ENCODE measurements around the gene RCE1.

The RCE1 gene

DNA sequence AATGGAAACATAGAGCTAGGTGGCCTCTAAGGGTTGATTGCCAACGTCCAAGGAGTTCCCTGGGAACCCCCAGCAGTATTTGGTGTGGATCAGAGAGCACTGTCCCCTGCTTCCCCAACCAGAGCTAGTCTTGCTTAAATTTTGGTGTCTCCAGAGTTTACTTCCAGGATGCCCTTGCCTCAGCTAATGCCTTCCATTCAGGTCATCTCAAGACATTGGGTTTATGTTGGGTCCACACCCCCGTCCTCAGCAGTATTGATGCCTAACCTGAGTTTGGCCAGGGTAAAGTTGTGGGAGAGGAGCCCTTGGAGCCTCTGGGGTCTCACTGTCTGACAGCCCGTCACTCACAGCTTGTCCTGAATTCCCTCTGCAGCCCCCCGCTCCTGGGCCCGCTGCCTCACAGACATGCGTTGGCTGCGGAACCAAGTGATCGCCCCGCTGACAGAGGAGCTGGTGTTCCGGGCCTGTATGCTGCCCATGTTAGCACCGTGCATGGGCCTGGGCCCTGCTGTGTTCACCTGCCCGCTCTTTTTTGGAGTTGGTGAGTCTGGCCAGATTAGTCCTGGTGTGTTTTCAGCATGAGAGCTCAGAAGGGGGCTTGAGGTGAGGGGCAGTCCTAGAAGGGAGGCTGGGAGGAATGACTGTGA, 1.4 kb downstream of the RCE1 start:
- no peaks in the 10 kb centered on the region for H3K27me3 ChIP-seq (replicated peaks in 2 of 5; ENCODE audit: control insufficient read depth in 4 of 5, insufficient read depth in 5 of 5, low read length in 4 of 5)
- no peak for DNase-seq
- CTCF ChIA-PET = interaction anchor here (0.9 to 2.5 kb wide), 6 partner anchors 10 to 167 kb away, joined by 3 to 14 read pairs (median 4); partner anchors contain the start of gene RBM4B
- peaks cover 11 to 38% (median 31%) of the 10 kb centered on the region in 4 experiments for H3K4me1 ChIP-seq (ENCODE audit: control extremely low read depth in 1 of 4, control insufficient read depth in 4 of 4, insufficient read depth in 4 of 4, low read length in 3 of 4)
- H3K9me3 ChIP-seq (ENCODE audit: control extremely low read depth in 1 of 5, control insufficient read depth in 4 of 5, insufficient read depth in 2 of 5, low read depth in 1 of 5, low read length in 4 of 5) = no peaks in the 10 kb centered on the region
- H3K4me3 ChIP-seq (ENCODE audit: control insufficient read depth in 1 of 7, extremely low read depth in 1 of 7, insufficient read depth in 4 of 7, low read depth in 2 of 7, low read length in 6 of 7) = peak overlapping the region in 4 of 7 experiments; percentile 96 to 98 (median 98)
- POLR2A ChIA-PET = interaction anchor here (0.9 to 2.1 kb wide), 2 partner anchors 9 to 11 kb away, joined by 3 to 4 read pairs; no protein-coding TSS in a partner anchor
- H3K27ac ChIP-seq (ENCODE audit: insufficient read depth in 1 of 2, low read depth in 1 of 2, low read length in 2 of 2, poor library complexity in 1 of 2, severe bottlenecking in 2 of 2) = peak overlapping the region in 1 of 2 experiments; percentile 95
- peaks cover 0 to 44% (median 24%) of the 10 kb centered on the region in 4 experiments for H3K36me3 ChIP-seq (ENCODE audit: control insufficient read depth in 4 of 4, insufficient read depth in 4 of 4, low read length in 3 of 4)
- WGBS (ENCODE audit: insufficient coverage) = 89% methylated on average over 12 of the region's 12 CpGs

DNA sequence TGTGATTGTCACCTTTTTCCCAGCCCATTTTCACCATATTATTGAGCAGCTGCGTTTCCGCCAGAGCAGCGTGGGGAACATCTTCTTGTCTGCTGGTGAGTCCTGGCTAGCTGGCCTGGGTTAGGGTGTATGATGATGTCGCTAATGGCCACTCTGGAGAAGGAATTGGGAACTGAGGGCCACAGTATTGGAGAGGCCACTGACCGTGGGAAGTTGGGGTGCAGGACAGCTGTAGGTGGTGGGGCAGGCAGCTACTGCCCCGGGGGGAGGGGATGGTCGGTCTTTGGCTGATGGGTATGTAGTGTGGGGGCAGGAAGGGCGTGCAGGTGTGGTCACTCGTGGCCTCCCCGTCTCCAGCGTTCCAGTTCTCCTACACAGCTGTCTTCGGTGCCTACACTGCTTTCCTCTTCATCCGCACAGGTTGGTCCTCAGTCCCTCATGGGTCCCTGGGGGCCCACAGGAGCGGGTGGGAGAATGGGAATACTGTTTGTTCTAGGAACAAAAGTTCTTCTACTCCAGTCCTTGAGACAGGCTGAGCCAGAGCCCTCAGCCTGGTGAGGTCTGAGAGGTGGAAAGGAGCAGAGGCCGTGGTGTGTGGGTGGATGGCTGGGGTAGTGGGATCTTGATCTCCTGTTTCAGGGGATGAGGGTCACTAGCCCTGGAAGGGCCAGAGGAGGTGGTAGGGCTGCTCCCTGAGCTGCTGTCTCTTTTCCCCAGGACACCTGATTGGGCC, 2.1 kb downstream of the RCE1 start:
- no peak for DNase-seq
- WGBS (ENCODE audit: insufficient coverage) = 92% methylated on average over 12 of the region's 15 CpGs
- ChIA-PET POLR2A (interaction anchor here (2.1 kb wide), 1 partner anchor 11 kb away, joined by 4 read pairs; no protein-coding TSS in a partner anchor), CTCF (interaction anchor here (0.9 to 2.5 kb wide), 6 partner anchors 10 to 167 kb away, joined by 3 to 14 read pairs (median 4); partner anchors contain the start of gene RBM4B)
- no peak overlapping the region for H3K4me3 ChIP-seq (ENCODE audit: control insufficient read depth in 1 of 7, extremely low read depth in 1 of 7, insufficient read depth in 4 of 7, low read depth in 2 of 7, low read length in 6 of 7)
- H3K36me3 ChIP-seq (ENCODE audit: control insufficient read depth in 4 of 4, insufficient read depth in 4 of 4, low read length in 3 of 4) = peaks cover 0 to 39% (median 22%) of the 10 kb centered on the region in 4 experiments
- H3K27me3 ChIP-seq (replicated peaks in 2 of 5; ENCODE audit: control insufficient read depth in 4 of 5, insufficient read depth in 5 of 5, low read length in 4 of 5) = no peaks in the 10 kb centered on the region
- H3K27ac ChIP-seq (ENCODE audit: insufficient read depth in 1 of 2, low read depth in 1 of 2, low read length in 2 of 2, poor library complexity in 1 of 2, severe bottlenecking in 2 of 2) = no peak overlapping the region
- H3K4me1 ChIP-seq (ENCODE audit: control extremely low read depth in 1 of 4, control insufficient read depth in 4 of 4, insufficient read depth in 4 of 4, low read length in 3 of 4) = peaks cover 11 to 33% (median 28%) of the 10 kb centered on the region in 4 experiments
- H3K9me3 ChIP-seq (ENCODE audit: control extremely low read depth in 1 of 5, control insufficient read depth in 4 of 5, insufficient read depth in 2 of 5, low read depth in 1 of 5, low read length in 4 of 5) = no peaks in the 10 kb centered on the region

DNA sequence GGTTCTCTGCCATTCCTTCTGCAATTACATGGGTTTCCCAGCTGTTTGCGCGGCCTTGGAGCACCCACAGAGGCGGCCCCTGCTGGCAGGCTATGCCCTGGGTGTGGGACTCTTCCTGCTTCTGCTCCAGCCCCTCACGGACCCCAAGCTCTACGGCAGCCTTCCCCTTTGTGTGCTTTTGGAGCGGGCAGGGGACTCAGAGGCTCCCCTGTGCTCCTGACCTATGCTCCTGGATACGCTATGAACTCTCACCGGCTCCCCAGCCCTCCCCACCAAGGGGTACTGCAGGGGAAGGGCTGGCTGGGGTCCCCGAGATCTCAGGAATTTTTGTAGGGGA, 2.6 kb downstream of the RCE1 start:
- no peak for DNase-seq
- POLR2A ChIA-PET = interaction anchor here (0.5 to 2.1 kb wide), 2 partner anchors 10 to 191 kb away, joined by 4 to 5 read pairs; no protein-coding TSS in a partner anchor
- CTCF ChIA-PET = interaction anchor here (2.5 kb wide), 1 partner anchor 9 kb away, joined by 14 read pairs; no protein-coding TSS in a partner anchor
- peaks cover 11 to 28% (median 25%) of the 10 kb centered on the region in 4 experiments for H3K4me1 ChIP-seq (ENCODE audit: control extremely low read depth in 1 of 4, control insufficient read depth in 4 of 4, insufficient read depth in 4 of 4, low read length in 3 of 4)
- H3K27me3 ChIP-seq (replicated peaks in 2 of 5; ENCODE audit: control insufficient read depth in 4 of 5, insufficient read depth in 5 of 5, low read length in 4 of 5) = no peaks in the 10 kb centered on the region
- peaks cover 0 to 37% (median 22%) of the 10 kb centered on the region in 4 experiments for H3K36me3 ChIP-seq (ENCODE audit: control insufficient read depth in 4 of 4, insufficient read depth in 4 of 4, low read length in 3 of 4)
- no peak overlapping the region for H3K27ac ChIP-seq (ENCODE audit: insufficient read depth in 1 of 2, low read depth in 1 of 2, low read length in 2 of 2, poor library complexity in 1 of 2, severe bottlenecking in 2 of 2)
- H3K4me3 ChIP-seq (ENCODE audit: control insufficient read depth in 1 of 7, extremely low read depth in 1 of 7, insufficient read depth in 4 of 7, low read depth in 2 of 7, low read length in 6 of 7) = no peak overlapping the region
- H3K9me3 ChIP-seq (ENCODE audit: control extremely low read depth in 1 of 5, control insufficient read depth in 4 of 5, insufficient read depth in 2 of 5, low read depth in 1 of 5, low read length in 4 of 5) = no peaks in the 10 kb centered on the region
- 96% methylated on average over 7 of the region's 9 CpGs for WGBS (ENCODE audit: insufficient coverage)

DNA sequence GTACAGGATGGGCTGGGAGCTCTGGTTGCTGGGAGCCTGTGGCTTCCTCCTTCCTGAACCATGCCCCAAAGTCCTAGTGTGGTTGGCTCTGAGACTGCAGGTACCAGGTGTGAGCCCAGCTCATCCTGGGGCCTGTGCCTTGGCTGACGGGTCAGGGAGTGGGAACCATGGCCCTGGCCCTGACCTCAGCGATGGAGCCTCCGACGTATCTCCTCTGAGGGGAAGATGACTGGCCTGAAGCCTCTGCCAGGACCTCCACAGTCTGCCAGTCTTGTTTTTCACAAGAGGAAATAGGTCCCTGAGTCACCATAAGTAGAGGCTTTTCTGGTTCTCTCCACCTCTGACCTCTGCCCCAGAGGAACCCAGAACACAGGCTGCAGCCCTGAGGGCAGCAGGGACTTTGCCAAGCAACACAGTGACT, 3.4 kb downstream of the RCE1 start:
- Histone ChIP-seq H3K4me3 (ENCODE audit: control insufficient read depth in 1 of 7, extremely low read depth in 1 of 7, insufficient read depth in 4 of 7, low read depth in 2 of 7, low read length in 6 of 7) (no peak overlapping the region), H3K9me3 (ENCODE audit: control extremely low read depth in 1 of 5, control insufficient read depth in 4 of 5, insufficient read depth in 2 of 5, low read depth in 1 of 5, low read length in 4 of 5) (no peaks in the 10 kb centered on the region), H3K36me3 (ENCODE audit: control insufficient read depth in 4 of 4, insufficient read depth in 4 of 4, low read length in 3 of 4) (peaks cover 0 to 34% (median 22%) of the 10 kb centered on the region in 4 experiments), H3K27ac (ENCODE audit: insufficient read depth in 1 of 2, low read depth in 1 of 2, low read length in 2 of 2, poor library complexity in 1 of 2, severe bottlenecking in 2 of 2) (no peak overlapping the region), H3K27me3 (replicated peaks in 2 of 5; ENCODE audit: control insufficient read depth in 4 of 5, insufficient read depth in 5 of 5, low read length in 4 of 5) (no peaks in the 10 kb centered on the region), H3K4me1 (ENCODE audit: control extremely low read depth in 1 of 4, control insufficient read depth in 4 of 4, insufficient read depth in 4 of 4, low read length in 3 of 4) (peaks cover 11 to 25% (median 21%) of the 10 kb centered on the region in 4 experiments)
- DNase-seq = no peak
- ChIA-PET CTCF (no interaction called here), POLR2A (interaction anchor here (2.1 kb wide), 1 partner anchor 9 kb away, joined by 4 read pairs; no protein-coding TSS in a partner anchor)
- 97% methylated on average over 4 of the region's 4 CpGs for WGBS (ENCODE audit: insufficient coverage)

DNA sequence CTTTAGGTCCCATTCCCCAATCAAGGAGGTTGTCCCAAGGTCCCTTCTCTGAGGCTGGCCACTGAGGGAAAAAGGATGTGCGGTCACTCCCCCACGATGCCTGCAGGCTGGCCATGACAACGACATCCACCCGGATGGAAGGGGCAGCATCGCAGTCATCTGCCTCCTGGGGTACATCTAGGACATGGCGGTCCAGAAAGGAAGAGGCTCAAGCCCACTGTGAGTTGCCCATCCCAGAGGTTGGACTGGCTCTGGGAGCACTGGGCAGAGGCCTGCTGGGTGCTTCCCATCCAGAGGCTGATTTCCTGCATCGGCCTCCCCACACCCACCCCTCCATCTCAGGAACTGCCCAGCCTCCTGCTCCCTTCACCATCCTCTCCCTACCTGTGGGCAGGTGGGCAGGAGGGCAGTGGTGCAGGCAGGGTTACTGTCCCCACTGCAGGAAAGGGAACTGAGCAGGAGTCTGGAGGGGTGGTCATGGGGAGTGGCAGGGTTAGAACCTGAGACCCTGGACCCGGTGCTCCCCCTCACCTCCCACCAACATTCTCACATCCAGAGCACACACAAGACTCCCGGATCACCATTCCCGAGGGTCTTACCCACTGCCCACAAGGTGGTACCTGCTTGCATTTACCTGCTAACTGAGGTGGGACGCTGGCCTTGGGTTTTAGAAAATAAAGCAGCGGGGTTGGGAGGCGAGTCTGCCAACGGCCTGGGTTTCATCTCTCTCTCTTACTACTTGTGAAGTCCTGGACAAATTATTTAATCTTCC, 4.4 kb downstream of the RCE1 start:
- no peaks in the 10 kb centered on the region for H3K9me3 ChIP-seq (ENCODE audit: control extremely low read depth in 1 of 5, control insufficient read depth in 4 of 5, insufficient read depth in 2 of 5, low read depth in 1 of 5, low read length in 4 of 5)
- peaks cover 6 to 21% (median 12%) of the 10 kb centered on the region in 4 experiments for H3K4me1 ChIP-seq (ENCODE audit: control extremely low read depth in 1 of 4, control insufficient read depth in 4 of 4, insufficient read depth in 4 of 4, low read length in 3 of 4)
- CTCF ChIA-PET = no interaction called here
- H3K4me3 ChIP-seq (ENCODE audit: control insufficient read depth in 1 of 7, extremely low read depth in 1 of 7, insufficient read depth in 4 of 7, low read depth in 2 of 7, low read length in 6 of 7) = no peak overlapping the region
- POLR2A ChIA-PET = no interaction called here
- DNase-seq = no peak
- peaks cover 0 to 34% (median 22%) of the 10 kb centered on the region in 4 experiments for H3K36me3 ChIP-seq (ENCODE audit: control insufficient read depth in 4 of 4, insufficient read depth in 4 of 4, low read length in 3 of 4)
- no peaks in the 10 kb centered on the region for H3K27me3 ChIP-seq (replicated peaks in 2 of 5; ENCODE audit: control insufficient read depth in 4 of 5, insufficient read depth in 5 of 5, low read length in 4 of 5)
- no peak overlapping the region for H3K27ac ChIP-seq (ENCODE audit: insufficient read depth in 1 of 2, low read depth in 1 of 2, low read length in 2 of 2, poor library complexity in 1 of 2, severe bottlenecking in 2 of 2)
- 97% methylated on average over 11 of the region's 14 CpGs for WGBS (ENCODE audit: insufficient coverage)

DNA sequence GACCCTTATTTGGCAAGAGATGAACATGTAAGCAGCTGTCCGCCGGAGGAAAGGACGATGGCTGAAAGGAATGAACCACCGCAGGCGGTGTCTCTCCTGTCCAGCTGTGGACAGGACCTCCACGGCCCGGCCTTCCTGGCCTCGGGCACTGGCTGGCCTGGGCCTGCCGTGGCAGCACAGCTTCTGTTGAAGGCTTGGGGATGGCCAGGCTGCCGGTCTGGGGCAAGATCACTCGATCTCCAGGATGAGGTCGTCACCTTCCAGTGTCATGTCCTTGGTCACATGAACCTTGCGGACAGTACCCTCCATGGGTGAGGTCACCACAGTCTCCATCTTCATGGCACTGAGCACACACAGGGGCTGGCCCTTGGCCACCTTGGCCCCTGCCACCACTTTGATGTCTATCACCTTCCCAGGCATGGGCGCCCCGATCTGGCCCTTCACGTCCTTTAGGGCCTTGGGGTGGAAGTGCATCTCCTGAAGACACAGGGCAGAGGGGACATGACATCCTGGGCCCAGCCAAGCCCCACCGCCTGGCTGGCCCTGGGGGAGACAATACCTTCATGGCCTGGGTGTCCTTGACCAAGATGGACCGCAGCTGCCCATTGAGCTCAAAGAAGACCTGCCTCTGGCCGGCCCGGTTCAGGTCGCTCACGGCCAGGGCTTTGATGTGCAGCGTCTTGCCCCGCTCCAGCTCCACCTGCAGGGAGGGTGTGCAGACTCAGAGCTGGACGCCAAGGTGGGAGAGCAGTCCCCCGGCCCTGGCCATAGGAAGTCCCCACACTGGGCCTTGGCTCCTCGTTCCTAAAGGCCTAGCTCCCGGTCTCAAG, 5.6 kb downstream of the RCE1 start:
- Histone ChIP-seq H3K27me3 (replicated peaks in 2 of 5; ENCODE audit: control insufficient read depth in 4 of 5, insufficient read depth in 5 of 5, low read length in 4 of 5) (no peaks in the 10 kb centered on the region), H3K4me3 (ENCODE audit: control insufficient read depth in 1 of 7, extremely low read depth in 1 of 7, insufficient read depth in 4 of 7, low read depth in 2 of 7, low read length in 6 of 7) (no peak overlapping the region), H3K4me1 (ENCODE audit: control extremely low read depth in 1 of 4, control insufficient read depth in 4 of 4, insufficient read depth in 4 of 4, low read length in 3 of 4) (peaks cover 6 to 16% (median 10%) of the 10 kb centered on the region in 4 experiments), H3K27ac (ENCODE audit: insufficient read depth in 1 of 2, low read depth in 1 of 2, low read length in 2 of 2, poor library complexity in 1 of 2, severe bottlenecking in 2 of 2) (no peak overlapping the region), H3K36me3 (ENCODE audit: control insufficient read depth in 4 of 4, insufficient read depth in 4 of 4, low read length in 3 of 4) (peaks cover 0 to 34% (median 22%) of the 10 kb centered on the region in 4 experiments), H3K9me3 (ENCODE audit: control extremely low read depth in 1 of 5, control insufficient read depth in 4 of 5, insufficient read depth in 2 of 5, low read depth in 1 of 5, low read length in 4 of 5) (no peaks in the 10 kb centered on the region)
- ChIA-PET POLR2A (no interaction called here), CTCF (no interaction called here)
- 97% methylated on average over 26 of the region's 28 CpGs for WGBS (ENCODE audit: insufficient coverage)
- DNase-seq = no peak
